RPMI8226 (cell line): ENCODE data around the gene POLE2.
A peak's percentile ranks its signal among the peaks of the same experiment; 100 is the strongest.
"Not testable (repeated sequence)": the region's sequence is repeated elsewhere in the genome, so short reads cannot be mapped to it uniquely, and the experiment has no call there.

ENCODE experiments used
- DNase-seq: peaks from one replicate; pipeline ENCODE4 v3.0.0-alpha.2; 2015

Gene POLE2

DNA sequence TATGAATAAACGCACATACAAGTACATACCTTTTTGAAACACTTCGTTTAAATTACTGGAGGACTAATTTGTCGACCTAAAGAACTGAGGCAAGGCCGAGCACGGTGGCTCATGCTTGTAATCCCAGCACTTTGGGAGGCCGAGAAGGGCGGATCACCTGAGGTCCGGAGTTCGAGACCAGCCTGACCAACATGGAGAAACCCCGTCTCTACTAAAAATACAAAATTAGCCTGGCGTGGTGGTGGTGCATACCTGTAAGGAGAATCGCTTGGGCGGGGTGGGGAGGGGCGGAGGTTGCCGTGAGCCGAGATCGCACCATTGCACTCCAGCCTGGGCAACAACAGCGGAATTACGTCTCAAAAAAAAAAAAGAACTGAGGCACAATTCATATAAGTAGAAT lies 68.7 kb downstream of the POLE2 start:
- not testable (repeated sequence) for DNase-seq

GRCh38 chr14:49617852-49618519 lies 70.0 kb downstream of the POLE2 start:
- no peak for DNase-seq

GRCh38 chr14:49615776-49616175 lies 72.2 kb downstream of the POLE2 start:
- DNase-seq: no peak

DNA sequence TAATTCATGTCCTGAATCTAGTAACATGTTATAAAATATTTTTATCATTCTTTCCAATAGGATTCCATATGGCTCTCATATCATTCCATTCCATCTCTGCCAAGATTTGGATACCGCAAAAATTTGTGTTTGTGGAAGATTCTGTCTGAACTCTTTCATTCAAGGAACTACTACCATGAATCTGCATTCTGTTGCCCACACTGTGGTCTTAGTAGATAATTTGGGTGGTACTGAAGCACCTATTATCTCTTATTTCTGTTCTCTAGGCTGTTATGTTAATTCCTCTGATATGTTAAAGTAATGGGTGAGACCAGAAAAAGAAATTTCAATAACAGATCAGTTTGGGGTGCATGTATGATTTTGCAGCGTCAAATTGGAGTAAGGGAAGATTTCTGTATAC lies 73.8 kb downstream of the POLE2 start:
- DNase-seq: no peak

DNA sequence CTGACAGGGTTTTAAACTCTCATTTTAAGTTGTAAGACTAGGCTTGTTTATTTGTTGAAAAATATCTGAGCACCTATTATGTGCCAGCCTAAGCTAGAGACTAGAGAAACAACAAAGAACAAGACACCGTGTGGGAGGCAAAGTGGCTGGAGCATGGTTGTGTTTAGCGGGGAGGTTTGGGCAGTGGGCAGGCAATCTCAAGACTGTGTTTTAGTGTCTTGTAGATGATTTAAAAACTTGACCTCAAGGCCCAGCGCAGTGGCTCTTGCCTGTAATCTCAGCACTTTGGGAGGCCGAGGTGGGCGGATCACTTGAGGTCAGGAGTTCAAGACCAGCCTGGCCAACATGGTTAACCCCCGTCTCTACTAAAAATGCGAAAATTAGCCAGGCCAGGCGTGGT lies 75.3 kb downstream of the POLE2 start:
- DNase-seq: no peak

DNA sequence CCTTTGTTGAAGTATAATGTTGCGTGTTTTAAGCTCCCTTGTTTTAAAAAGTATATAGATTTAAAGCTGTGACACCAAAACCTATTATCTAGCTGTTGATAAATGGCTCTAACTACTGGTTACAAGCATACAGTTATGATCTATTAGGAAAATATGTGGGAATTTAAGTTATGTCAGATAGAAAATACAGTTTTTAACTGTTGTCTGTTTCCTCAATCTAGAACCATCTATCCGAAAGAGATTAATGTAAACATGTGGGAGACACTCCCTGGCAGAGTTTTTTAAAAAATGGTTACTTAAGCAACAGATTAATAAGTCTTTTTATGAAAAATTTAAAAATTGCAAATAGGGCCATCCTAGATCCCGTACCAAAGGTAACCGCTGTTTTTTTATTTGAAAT lies 75.8 kb downstream of the POLE2 start:
- no peak for DNase-seq

DNA sequence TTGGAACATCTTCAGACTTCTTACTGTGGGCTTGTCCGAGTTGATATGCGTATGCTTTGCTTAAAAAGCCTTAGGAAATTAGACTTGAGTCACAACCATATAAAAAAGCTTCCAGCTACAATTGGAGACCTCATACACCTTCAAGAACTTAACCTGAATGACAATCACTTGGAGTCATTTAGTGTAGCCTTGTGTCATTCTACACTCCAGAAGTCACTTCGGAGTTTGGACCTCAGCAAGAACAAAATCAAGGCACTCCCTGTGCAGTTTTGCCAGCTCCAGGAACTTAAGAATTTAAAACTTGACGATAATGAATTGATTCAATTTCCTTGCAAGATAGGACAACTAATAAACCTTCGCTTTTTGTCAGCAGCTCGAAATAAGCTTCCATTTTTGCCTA lies 80.4 kb downstream of the POLE2 start:
- DNase-seq: no peak

GRCh38 chr14:49598485-49599300 lies 89.3 kb downstream of the POLE2 start, which contains the start of gene LRR1:
Gene LRR1 (plus strand): TSS chr14:49598940. CDS start chr14:49599021, 81 bp downstream.
- DNase-seq: peak; percentile 82

GRCh38 chr14:49598189-49598484 lies 89.9 kb downstream of the POLE2 start:
- DNase-seq: no peak

DNA sequence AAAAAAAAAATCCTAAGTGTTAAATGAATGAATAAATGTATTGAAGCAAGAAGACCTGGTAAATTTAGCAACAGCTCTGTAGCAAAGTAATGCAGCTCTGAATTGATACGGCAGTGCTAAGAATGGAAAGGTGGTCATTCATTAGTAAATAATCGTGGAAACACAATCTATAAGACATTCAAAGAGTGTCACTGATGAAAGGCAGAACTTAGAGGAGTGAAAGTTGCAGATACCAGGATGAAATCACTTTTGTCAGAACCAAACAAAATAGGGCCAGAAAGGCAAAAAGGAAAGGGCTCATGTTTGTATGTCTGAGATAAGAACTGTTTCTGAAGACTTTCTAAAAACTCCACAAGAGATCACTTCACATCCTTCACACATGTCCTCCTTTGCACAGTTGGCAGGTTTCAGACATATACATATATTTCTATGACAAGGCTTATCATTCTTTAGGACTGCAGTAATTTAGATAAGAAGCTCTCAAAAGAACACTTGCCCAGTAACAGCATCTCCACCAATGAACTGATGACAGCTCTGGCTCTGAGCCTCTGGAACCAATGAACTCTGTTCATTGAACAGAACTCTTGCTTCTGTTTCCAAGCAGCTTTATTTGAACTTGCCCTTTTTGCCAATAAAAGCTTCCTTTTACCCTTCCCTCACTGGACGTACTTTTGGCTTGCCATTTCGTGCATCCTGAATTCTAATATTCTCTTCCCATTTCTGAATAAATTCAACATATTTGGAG lies 93.5 kb downstream of the POLE2 start:
- no peak for DNase-seq
